Measurements from ENCODE around the gene KCNMB3.

DNA sequence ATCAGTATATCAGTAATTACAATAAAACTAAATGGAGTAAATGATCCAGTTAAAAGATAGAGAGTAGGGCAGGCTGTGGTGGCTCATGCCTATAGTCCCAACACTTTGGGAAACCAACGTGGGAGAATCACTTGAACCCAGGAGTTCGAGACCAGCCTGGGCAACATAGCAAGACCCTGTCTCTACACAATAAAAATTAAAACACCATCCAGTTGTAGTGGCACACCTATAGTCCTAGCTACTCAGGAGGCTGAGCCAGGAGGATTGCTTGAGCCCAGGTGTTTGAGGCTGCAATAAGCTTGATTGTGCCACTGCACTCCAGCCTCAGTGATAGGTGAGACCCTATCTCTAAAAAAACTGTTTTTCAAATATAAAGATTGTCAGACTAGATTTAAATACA is 5.9 kb upstream of the KCNMB3 start:
- no peak for TF ChIP-seq CTCF (IDR thresholded peaks at IDR 0.05)
- no peak for TF ChIP-seq POLR2AphosphoS5 (IDR thresholded peaks at IDR 0.05)
- no peak for TF ChIP-seq EP300 (IDR thresholded peaks at IDR 0.05)

All from upper lobe of left lung (tissue), 4 donors.